ENCODE measurements around the gene CLDN34.

GRCh38 chrX:9980927-9981326 lies 13.8 kb downstream of the CLDN34 start:
- no peak for TF ChIP-seq CTCF (IDR thresholded peaks at IDR 0.05)
- TF ChIP-seq POLR2A (IDR thresholded peaks at IDR 0.05): no peak
